ENCODE results near the gene KCNC4.
A peak's percentile ranks its signal among the peaks of the same experiment; 100 is the strongest.

The KCNC4 gene

GRCh38 chr1:110188035-110188618, 22.0 kb upstream of the KCNC4 start:
- DNase-seq (ENCODE audit: low read depth in 1 of 2, low spot score in 1 of 2), result no peak

DNA sequence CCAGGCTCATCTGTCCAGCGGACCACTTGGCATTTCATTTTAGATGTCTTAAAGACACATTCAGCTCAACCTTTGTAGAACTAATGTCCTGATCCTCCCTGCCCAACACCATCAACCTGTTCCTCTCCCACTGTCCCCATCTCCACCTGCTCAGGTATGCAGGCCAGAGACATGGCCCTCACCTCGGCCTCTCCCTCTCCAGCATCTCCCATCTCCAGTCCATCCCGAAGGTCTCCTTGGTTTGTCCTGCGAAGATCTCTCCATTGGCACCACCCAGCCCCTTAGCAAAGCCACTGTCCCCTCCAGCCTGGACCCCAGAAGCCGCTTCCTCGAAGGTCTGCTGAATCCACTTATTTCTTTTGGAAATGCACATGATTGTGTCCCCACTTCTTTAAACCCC, 20.9 kb upstream of the KCNC4 start:
- DNase-seq (ENCODE audit: low read depth in 1 of 2, low spot score in 1 of 2), result no peak

GRCh38 chr1:110190282-110190929, 19.7 kb upstream of the KCNC4 start:
- DNase-seq (ENCODE audit: low read depth in 1 of 2, low spot score in 1 of 2), result no peak

DNA sequence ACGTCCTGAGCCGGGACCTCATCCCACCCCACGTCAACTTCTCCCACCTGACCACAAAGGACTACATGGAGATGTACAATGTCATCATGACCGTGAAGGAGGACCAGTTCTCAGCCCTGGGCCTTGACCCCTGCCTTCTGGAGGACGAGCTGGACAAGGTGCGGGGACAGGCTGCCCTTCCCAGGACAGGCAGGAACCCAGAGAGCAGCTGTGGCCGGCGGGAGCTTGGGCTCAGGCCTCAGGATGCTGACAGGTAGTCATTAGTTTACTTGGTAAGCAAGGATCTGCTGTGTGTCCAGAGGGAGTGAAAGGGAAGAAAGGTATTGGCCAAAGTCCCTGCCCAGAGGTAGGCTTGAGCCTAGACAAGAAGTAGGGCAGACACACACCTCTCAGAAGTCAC, 17.6 kb upstream of the KCNC4 start:
- no peak for DNase-seq (ENCODE audit: low read depth in 1 of 2, low spot score in 1 of 2)

DNA sequence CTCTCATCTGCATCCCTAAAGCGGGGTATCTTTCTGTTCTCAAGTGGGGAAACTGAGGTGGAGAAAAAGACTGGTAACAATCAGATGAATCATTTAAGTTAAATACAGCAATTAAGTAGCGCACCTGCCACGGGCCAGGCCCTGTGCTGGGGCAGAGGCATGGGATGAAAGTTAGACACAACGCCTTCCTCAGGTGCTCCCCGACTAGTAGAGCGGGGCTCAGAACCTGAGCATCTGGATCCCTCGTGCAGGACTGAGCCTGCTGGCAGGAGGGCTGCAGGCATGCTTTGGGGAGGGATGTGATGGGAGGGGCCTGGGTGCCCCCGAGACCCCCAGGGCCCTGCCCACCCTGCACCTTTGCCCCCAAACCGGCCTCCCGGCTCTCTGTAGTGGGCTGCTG, 14.9 kb upstream of the KCNC4 start:
- no peak for DNase-seq (ENCODE audit: low read depth in 1 of 2, low spot score in 1 of 2)

DNA sequence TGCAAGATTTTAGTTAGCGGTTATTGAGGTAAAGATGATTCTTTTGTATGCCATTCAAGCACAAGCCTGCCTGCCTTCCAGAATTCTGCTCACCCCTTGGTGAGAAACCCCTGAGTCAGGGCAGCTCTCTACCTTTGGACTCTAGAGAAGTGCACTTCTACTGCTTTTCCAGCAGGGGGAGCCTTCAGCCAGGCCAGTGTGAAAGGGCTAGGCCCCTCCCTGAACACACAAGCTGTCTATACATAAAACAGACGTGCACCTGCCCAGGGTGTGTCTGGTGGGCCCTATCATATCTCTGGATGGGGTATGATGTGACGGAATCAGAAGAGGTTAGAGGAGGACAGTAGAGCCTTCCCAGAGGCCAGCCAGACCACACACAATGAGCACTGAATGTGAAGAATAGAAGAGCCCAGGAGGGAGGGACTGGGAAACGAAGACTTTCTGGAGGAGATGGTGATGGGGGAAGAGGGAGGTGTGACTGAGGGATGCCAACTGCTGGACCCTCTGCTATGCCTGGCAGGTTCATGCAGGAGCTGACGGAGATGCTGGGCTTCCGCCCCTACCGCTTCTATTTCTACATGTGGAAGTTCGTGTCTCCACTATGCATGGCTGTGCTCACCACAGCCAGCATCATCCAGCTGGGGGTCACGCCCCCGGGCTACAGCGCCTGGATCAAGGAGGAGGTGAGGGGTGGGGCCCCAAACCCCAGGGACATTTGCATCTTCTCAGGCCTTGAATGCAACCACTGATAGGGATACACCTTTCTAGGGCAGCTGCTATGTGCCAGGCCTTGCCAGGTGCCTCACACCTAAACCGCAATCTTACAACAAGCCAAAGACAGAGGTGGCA, 13.0 kb upstream of the KCNC4 start:
- peak in 1 of 2 donors; percentile 54 for DNase-seq (ENCODE audit: low read depth in 1 of 2, low spot score in 1 of 2)

- DNase-seq (ENCODE audit: low read depth in 1 of 2, low spot score in 1 of 2), result no peak
Measured at GRCh38 chr1:110197905-110198629, 12.0 kb upstream of the KCNC4 start.

- DNase-seq (ENCODE audit: low read depth in 1 of 2, low spot score in 1 of 2), result no peak
Measured at GRCh38 chr1:110198746-110199145, 11.4 kb upstream of the KCNC4 start.

DNA sequence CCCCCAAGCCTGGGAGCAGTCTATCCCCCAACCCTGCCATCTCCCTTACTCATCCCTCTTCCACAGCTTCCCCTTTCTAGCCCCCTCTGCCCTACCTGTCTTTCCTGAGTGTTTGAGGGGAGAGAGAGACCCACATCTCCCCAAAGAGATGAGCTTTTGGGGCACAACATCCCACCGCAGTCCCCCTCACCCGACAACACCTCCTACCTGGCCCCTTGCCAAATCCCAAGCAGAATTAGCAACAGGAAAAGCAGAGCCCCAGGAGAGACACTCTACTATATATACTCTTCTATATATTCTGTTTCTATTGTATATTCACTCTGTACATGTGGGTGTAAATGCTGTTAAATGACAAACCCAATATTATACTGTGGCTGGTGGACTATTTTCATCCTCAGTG, 9.9 kb upstream of the KCNC4 start:
- no peak for DNase-seq (ENCODE audit: low read depth in 1 of 2, low spot score in 1 of 2)

DNA sequence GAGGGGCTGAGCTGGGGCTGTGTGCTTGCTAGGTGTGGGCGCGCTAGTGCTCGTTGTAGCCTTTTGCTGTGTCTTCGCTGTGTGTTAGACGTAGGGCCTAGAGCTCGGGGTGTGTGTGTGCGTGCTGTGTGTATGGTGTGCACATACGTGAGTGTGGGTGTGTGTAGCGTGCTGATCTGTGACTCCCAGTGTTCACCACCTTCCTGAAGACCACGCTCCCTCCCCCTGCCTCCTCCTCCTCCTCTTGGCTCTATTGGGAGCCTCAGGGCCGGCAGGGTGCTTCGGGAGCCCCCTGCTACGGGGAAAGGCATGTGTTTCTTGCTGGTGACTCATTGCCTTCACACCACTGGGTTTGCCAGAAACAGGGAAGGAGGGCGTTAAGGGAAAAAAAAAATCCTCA, 9.4 kb upstream of the KCNC4 start:
- DNase-seq (ENCODE audit: low read depth in 1 of 2, low spot score in 1 of 2), result no peak

- DNase-seq (ENCODE audit: low read depth in 1 of 2, low spot score in 1 of 2), result no peak
Measured at GRCh38 chr1:110201157-110201825, 8.8 kb upstream of the KCNC4 start.

DNA sequence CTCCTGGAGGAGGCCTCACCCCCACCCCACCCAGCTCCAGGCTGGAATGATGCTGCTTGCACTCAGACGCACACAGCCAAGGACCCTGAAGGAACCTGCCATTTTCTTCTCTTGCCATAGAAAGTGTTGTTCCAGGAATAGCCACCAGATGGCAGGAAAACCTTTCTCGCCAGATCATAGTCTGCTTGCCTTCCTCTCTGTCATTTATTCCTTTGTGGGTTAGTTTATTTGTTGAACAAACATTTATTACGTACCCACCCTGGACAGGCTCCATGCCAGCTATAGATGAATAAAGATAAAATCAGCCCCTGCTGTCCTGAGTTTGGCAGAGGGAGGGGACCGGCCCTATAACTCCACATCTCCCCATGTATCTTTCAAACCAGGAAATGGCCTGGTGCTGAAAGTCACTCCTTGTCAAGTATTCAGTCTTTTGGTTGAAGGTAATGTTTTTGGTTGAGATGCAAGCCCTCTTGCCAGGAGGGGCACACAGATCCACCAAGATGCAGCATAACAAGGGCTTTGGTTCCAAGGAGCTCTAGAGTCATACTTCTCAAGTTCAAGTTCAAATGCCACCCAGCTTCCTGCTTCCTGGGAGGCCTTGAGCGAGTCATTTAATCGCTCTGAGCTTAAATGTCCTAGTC, 7.0 kb upstream of the KCNC4 start:
- DNase-seq (ENCODE audit: low read depth in 1 of 2, low spot score in 1 of 2), result peak; percentile 38 to 72

DNA sequence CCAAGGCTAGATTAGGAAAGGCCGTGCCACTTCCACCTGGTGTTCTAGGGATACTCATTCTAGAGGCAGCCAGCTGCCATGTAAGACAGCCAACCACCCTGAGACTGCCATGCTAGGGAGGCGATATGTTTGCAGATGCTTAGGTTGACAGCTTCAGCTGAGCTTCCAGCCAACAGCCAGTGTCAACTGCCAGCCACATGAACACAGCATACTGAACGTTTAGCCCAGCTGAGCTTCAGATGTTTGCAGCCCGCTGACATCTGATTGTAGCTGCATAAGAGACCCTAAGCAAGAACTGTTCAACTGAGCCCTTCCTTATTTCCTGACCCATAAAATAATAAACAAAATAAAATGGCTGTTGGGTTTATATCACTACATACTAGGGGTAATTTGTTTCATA, 5.0 kb upstream of the KCNC4 start:
- DNase-seq (ENCODE audit: low read depth in 1 of 2, low spot score in 1 of 2), result no peak

DNA sequence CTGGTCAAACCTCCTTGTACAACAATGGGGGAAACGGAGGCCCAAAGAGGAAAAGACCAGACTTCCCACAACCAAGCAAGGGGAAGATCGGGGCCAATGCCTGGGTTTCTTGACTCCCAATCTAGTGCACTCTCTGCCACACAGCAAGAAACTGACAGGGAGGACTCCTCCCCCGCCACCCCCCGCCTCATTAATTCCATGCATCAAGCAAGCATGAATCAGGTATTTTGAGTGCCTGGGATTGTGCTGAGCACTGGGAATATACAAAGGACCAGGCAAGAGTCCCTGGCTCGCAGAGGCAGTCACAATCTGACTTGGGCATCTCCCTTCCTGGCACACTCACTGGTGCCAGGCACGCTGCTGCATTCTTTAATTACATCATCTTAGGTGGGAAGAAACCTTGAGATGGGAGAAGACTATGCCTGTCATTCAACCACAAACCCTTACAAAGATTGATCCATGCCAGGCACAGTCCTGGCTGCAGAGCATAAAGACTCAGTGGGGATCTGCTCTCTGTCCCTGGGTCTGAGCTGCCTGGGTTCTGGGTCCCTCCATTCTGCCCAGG, 4.4 kb upstream of the KCNC4 start:
- no peak for DNase-seq (ENCODE audit: low read depth in 1 of 2, low spot score in 1 of 2)

- no peak for DNase-seq (ENCODE audit: low read depth in 1 of 2, low spot score in 1 of 2)
Measured at GRCh38 chr1:110206261-110206920, 3.7 kb upstream of the KCNC4 start.

DNA sequence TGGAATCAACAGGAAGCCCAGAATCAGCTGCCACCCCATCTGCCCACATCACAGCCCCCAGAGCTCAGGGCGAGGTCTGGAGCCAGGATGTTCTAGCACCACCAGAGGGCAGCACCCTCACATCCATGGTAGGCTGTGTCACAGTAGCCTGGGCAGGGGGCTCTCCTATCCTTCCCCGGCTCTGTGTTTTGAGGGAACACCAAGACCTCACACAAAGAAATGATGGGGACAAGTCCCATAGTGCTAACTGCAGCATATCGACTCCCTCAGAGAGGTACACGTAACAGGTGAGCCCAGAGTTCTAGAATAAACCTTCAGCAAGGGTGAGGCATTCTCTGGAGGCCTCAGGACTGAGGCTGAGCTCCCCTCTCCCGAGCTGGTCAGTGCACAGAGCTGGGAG, 2.3 kb upstream of the KCNC4 start:
- DNase-seq (ENCODE audit: low read depth in 1 of 2, low spot score in 1 of 2), result peak; percentile 65 to 72

GRCh38 chr1:110208916-110209645, 1.0 kb upstream of the KCNC4 start:
- no peak for DNase-seq (ENCODE audit: low read depth in 1 of 2, low spot score in 1 of 2)

DNA sequence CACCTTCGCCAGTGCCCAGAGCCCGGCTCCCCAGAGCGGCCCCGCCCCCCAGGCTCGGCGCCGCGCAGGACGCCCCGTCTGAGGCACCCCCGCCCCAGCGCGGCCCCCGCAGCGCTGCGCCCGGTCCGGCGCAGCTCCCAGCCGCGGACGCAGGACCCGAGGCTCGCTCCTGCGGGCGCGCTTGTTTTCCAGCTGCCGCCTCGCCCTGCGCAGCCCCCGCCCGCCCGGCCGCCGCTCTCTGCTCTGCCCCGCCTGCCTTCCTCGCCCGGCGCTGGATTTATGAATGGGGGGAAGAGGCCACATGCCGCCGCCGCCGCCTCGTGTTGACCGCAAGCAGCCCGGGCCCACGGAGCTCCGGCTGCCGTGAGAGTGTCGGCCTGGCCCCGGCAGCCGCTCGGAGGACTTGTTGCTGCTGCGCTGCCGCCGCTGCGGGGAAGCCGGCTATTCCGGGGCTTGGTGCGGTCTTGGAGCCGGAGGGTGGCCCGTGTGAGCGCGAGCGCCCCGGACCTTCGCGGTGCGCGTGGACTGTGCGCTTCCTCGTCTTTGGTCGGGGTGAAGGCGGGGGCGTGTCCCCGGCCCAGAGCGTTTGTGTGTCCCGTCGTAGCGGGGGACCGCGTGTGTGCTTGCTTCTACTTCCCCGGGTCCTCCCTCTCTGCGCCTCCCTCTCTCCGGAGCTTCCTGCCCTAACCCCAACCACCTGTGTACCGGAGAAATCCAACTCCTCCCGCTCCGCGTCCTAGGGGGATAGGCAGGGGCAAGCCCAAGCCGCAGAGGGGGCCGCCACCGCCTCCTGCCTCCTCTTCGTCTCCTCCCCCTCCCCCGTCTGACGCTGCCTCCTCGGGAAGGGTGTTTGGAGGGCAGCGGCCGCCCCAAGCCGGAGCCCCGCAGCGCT, 736 bp downstream of the KCNC4 start:
- peak; percentile 18 to 21 for DNase-seq (ENCODE audit: low read depth in 1 of 2, low spot score in 1 of 2)
